H1 (cell line): ENCODE data around the gene DDA1. TPM values are rescaled to one million over a fixed set of nuclear protein-coding genes. Genes with fewer than 3 reads are reported as not detected.

Experiments used
- CTCF ChIA-PET: fragments of 300-600 bp; sonication (Branson Sonifier 250); formaldehyde crosslinking; loops from one replicate; lab custom pipeline; 2021; ENCODE audit not compliant: partially characterized antibody; lab: Charles Lee
- POLR2A ChIA-PET: fragments of 300-600 bp; sonication (Branson Sonifier 250); formaldehyde crosslinking; loops from one replicate; lab custom pipeline; 2021; ENCODE audit warnings: inconsistent platforms; ENCODE audit not compliant: partially characterized antibody; lab: Charles Lee
- DNase-seq, 2 experiments: peaks; one replicate each; pipeline versions ENCODE4 v3.0.0 to v3.0.0-alpha.2; 2010 to 2022; ENCODE audit warnings: low spot score in 2 of 2, low read depth in 1 of 2, mixed read lengths in 1 of 2
- FAIRE-seq: peaks from 2 replicates; lab custom pipeline; 2011; peaks lifted over from hg19 to GRCh38; lab: Jason Lieb, UNC
- H2AFZ ChIP-seq: 2 replicates; pipeline ENCODE4 v1.8.1; 2012; ENCODE audit warnings: low read length, inconsistent platforms
- H2AK5ac ChIP-seq: 2 replicates; pipeline ENCODE4 v1.6.1; 2013; ENCODE audit warnings: low read depth, low read length
- H2BK120ac ChIP-seq: replicated peaks from 2 replicates; pipeline ENCODE3; 2013; ENCODE audit warnings: low read depth, low read length, inconsistent platforms
- H2BK12ac ChIP-seq: 2 replicates; pipeline ENCODE4 v1.6.1; 2013; ENCODE audit warnings: low read depth, low read length
- H2BK15ac ChIP-seq: 2 replicates; pipeline ENCODE4 v1.6.1; 2013; ENCODE audit warnings: low read length
- H2BK20ac ChIP-seq: 2 replicates; pipeline ENCODE4 v1.6.1; 2013; ENCODE audit warnings: low read length
- H2BK5ac ChIP-seq: 2 replicates; pipeline ENCODE4 v1.6.1; 2013; ENCODE audit warnings: low read depth, low read length
- H3K14ac ChIP-seq: 2 replicates; pipeline ENCODE4 v1.6.1; 2013; ENCODE audit warnings: inconsistent platforms; ENCODE audit not compliant: insufficient read length
- H3K18ac ChIP-seq: 2 replicates; pipeline ENCODE4 v1.6.1; 2013; ENCODE audit warnings: low read length; ENCODE audit errors: extremely low read depth
- H3K23ac ChIP-seq: 2 replicates; pipeline ENCODE4 v1.6.1; 2013; ENCODE audit warnings: inconsistent platforms; ENCODE audit not compliant: insufficient read length
- H3K23me2 ChIP-seq: 2 replicates; pipeline ENCODE4 v1.6.1; 2013; ENCODE audit warnings: low read depth, low read length
- H3K27ac ChIP-seq: 2 replicates; pipeline ENCODE4 v1.6.1; 2011; ENCODE audit warnings: low read depth, low read length, inconsistent platforms
- H3K27me3 ChIP-seq, 4 experiments: replicated peaks in 1 of 4; 1 replicate in 1 of 4; 2 replicates in 3 of 4; pipeline versions ENCODE4 v1.6.1 to v1.8.1; 2011 to 2013; ENCODE audit warnings: low read length in 3 of 4, mild to moderate bottlenecking in 3 of 4, inconsistent platforms in 2 of 4, mixed read lengths in 2 of 4, moderate library complexity in 1 of 4; ENCODE audit not compliant: control insufficient read depth in 3 of 4, insufficient read depth in 3 of 4; ENCODE audit errors: extremely low read depth in 1 of 4
- H3K36me3 ChIP-seq, 4 experiments: 2 replicates each; pipeline versions ENCODE4 v1.6.1 to v1.8.1; 2011 to 2013; ENCODE audit warnings: mild to moderate bottlenecking in 4 of 4, low read length in 3 of 4, moderate library complexity in 2 of 4, control low read depth in 1 of 4, inconsistent platforms in 1 of 4; ENCODE audit not compliant: insufficient read depth in 4 of 4, control insufficient read depth in 2 of 4
- H3K4ac ChIP-seq: replicated peaks from 2 replicates; pipeline ENCODE3; 2013; ENCODE audit warnings: low read length, low read depth, mixed read lengths, inconsistent platforms; ENCODE audit not compliant: insufficient read length
- H3K4me1 ChIP-seq, 4 experiments: replicated peaks in 1 of 4; 1 replicate in 1 of 4; 2 replicates in 3 of 4; pipeline versions ENCODE4 v1.6.1 to v1.8.1; 2011 to 2013; ENCODE audit warnings: low read length in 3 of 4, inconsistent platforms in 2 of 4, mixed read lengths in 1 of 4; ENCODE audit not compliant: insufficient read depth in 4 of 4, control insufficient read depth in 3 of 4
- H3K4me2 ChIP-seq, 2 experiments: 2 replicates each; pipeline versions ENCODE4 v1.6.1 to v1.8.1; 2011 to 2013; ENCODE audit warnings: low read depth in 2 of 2, low read length in 2 of 2, control low read depth in 1 of 2, inconsistent platforms in 1 of 2, mild to moderate bottlenecking in 1 of 2; ENCODE audit not compliant: insufficient read depth in 1 of 2
- H3K4me3 ChIP-seq, 4 experiments: fragments of 200-600, 300-600 bp in 1 of 4; sonication (generic), shearing (Covaris generic), sonication (Bioruptor Twin) in 1 of 4; 2 replicates each; pipeline versions ENCODE4 v1.5.1 to v1.8.1; 2011 to 2016; ENCODE audit warnings: low read length in 4 of 4, low read depth in 3 of 4, control low read depth in 2 of 4, inconsistent platforms in 2 of 4, mild to moderate bottlenecking in 2 of 4, mixed read lengths in 1 of 4, moderate library complexity in 1 of 4; ENCODE audit not compliant: insufficient read depth in 2 of 4; ENCODE audit errors: extremely low read depth in 1 of 4
- H3K56ac ChIP-seq: replicated peaks from 2 replicates; pipeline ENCODE3; 2013; ENCODE audit warnings: low read depth, mild to moderate bottlenecking, mixed read lengths, low read length, inconsistent platforms; ENCODE audit not compliant: insufficient read length
- H3K79me1 ChIP-seq: 2 replicates; pipeline ENCODE4 v1.6.1; 2013; ENCODE audit warnings: low read depth, low read length, control low read depth
- H3K79me2 ChIP-seq, 2 experiments: 2 replicates each; pipeline versions ENCODE4 v1.6.1 to v1.8.1; 2012 to 2013; ENCODE audit warnings: low read length in 2 of 2, mild to moderate bottlenecking in 2 of 2, inconsistent platforms in 1 of 2; ENCODE audit not compliant: insufficient read depth in 2 of 2, control insufficient read depth in 1 of 2
- H3K9ac ChIP-seq, 4 experiments: replicated peaks in 1 of 4; 1 replicate in 1 of 4; 2 replicates in 3 of 4; pipeline versions ENCODE4 v1.6.1 to v1.8.1; 2011 to 2013; ENCODE audit warnings: low read depth in 3 of 4, low read length in 3 of 4, control low read depth in 2 of 4, mild to moderate bottlenecking in 2 of 4, moderate library complexity in 2 of 4, inconsistent platforms in 1 of 4; ENCODE audit errors: extremely low read depth in 1 of 4
- H3K9me3 ChIP-seq, 2 experiments: 2 replicates each; pipeline versions ENCODE4 v1.6.1 to v1.8.1; 2012 to 2013; ENCODE audit warnings: mild to moderate bottlenecking in 2 of 2, moderate library complexity in 2 of 2, control low read depth in 1 of 2, inconsistent platforms in 1 of 2, low read depth in 1 of 2, low read length in 1 of 2, mixed read lengths in 1 of 2; ENCODE audit not compliant: insufficient read depth in 2 of 2
- H4K20me1 ChIP-seq, 2 experiments: replicated peaks in 1 of 2; 2 replicates each; pipeline versions ENCODE3 to v1.8.1; 2011 to 2013; ENCODE audit warnings: inconsistent platforms in 2 of 2, low read length in 2 of 2, mild to moderate bottlenecking in 1 of 2; ENCODE audit not compliant: insufficient read depth in 2 of 2, control insufficient read depth in 1 of 2
- H4K5ac ChIP-seq: 2 replicates; pipeline ENCODE4 v1.6.1; 2013; ENCODE audit warnings: low read length, low read depth, mixed read lengths, inconsistent platforms; ENCODE audit not compliant: insufficient read length
- H4K8ac ChIP-seq: 2 replicates; pipeline ENCODE4 v1.8.0; 2013; ENCODE audit warnings: mild to moderate bottlenecking, moderate library complexity, low read length, inconsistent platforms; ENCODE audit not compliant: insufficient read depth; ENCODE audit errors: extremely low read depth
- H4K91ac ChIP-seq: replicated peaks from 2 replicates; pipeline ENCODE3; 2013; ENCODE audit warnings: low read length, mixed read lengths, inconsistent platforms; ENCODE audit not compliant: insufficient read length
- BACH1 ChIP-seq: IDR thresholded peaks from 2 replicates; pipeline ENCODE4 v1.6.1; 2012; ENCODE audit warnings: low read length, improper control_type of control experiment
- CREB1 ChIP-seq: IDR thresholded peaks from 2 replicates; pipeline ENCODE4 v1.6.1; 2012; ENCODE audit warnings: inconsistent platforms
- CTCF ChIP-seq, 3 experiments: IDR thresholded peaks; 1 replicate in 2 of 3; 2 replicates in 1 of 3; pipeline versions ENCODE4 v1.5.1 to v1.6.1; 2011; ENCODE audit warnings: low read length in 3 of 3, mild to moderate bottlenecking in 3 of 3, inconsistent platforms in 2 of 3, low read depth in 1 of 3, moderate library complexity in 1 of 3; ENCODE audit not compliant: insufficient read depth in 1 of 3; ENCODE audit errors: control extremely low read depth in 1 of 3
- GTF2F1 ChIP-seq: IDR thresholded peaks from 2 replicates; pipeline ENCODE4 v1.6.1; 2012; ENCODE audit warnings: low read depth, low read length, improper control_type of control experiment, borderline replicate concordance
- RAD21 ChIP-seq, 2 experiments: IDR thresholded peaks in 1 of 2; conservative IDR thresholded peaks in 1 of 2; 2 replicates each; pipeline ENCODE4 v1.6.1; 2011; ENCODE audit warnings: low read depth in 2 of 2, low read length in 2 of 2, improper control_type of control experiment in 1 of 2, inconsistent platforms in 1 of 2, mild to moderate bottlenecking in 1 of 2, moderate library complexity in 1 of 2
- SIRT6 ChIP-seq: IDR thresholded peaks from one replicate; pipeline ENCODE4 v1.7.1; 2012; ENCODE audit warnings: low read length, inconsistent platforms
- SRF ChIP-seq: IDR thresholded peaks from 2 replicates; pipeline ENCODE4 v1.6.1; 2011; ENCODE audit warnings: mild to moderate bottlenecking, low read depth, low read length, moderate library complexity
- TAF1 ChIP-seq: IDR thresholded peaks from 2 replicates; pipeline ENCODE4 v1.6.1; 2011; ENCODE audit warnings: mild to moderate bottlenecking, low read depth, low read length
- TBP ChIP-seq: IDR thresholded peaks from 2 replicates; pipeline ENCODE4 v1.6.1; 2011; ENCODE audit warnings: low read depth, low read length, improper control_type of control experiment
- TCF12 ChIP-seq: IDR thresholded peaks from 2 replicates; pipeline ENCODE4 v1.6.1; 2011; ENCODE audit warnings: low read depth, mild to moderate bottlenecking, low read length
- WGBS, 2 experiments: shearing (Covaris generic) in 1 of 2; methylation state at CpG; one replicate each; pipeline versions ENCODE4 v1.1.6 to v1.1.7; 2013 to 2015; ENCODE audit warnings: low lambda C conversion rate in 2 of 2, mixed read lengths in 2 of 2, inconsistent platforms in 1 of 2, low coverage in 1 of 2, missing lambda C conversion rate in 1 of 2; ENCODE audit not compliant: insufficient replicate concordance in 2 of 2, insufficient coverage in 1 of 2, insufficient read length in 1 of 2; ENCODE audit errors: extremely low coverage in 1 of 2, missing lambda C conversion rate in 1 of 2; 5-methylcytosine and 5-hydroxymethylcytosine counted together
- polyA plus RNA-seq, 7 experiments: library from polyadenylated mRNA; depleted of rRNA in 3 of 7; stranded (reverse) in 5 of 7; unstranded in 2 of 7; fragments of >200 nt in 5 of 7; fragments of 200-250 nt in 2 of 7; gene quantifications; 1 replicate in 5 of 7; 2 replicates in 1 of 7; 4 replicates in 1 of 7; pipeline versions ENCODE4 v1.2.1 to v1.2.3, GENCODE V29; 2011 to 2013; ENCODE audit warnings: missing spikeins in 2 of 7, mixed read lengths in 2 of 7
- total RNA-seq: library from RNA; stranded (reverse); fragmentation: NEBNext Ultra II Directional; extraction: Animal tissue kit (Norgen Biotek cat#: 25700); gene quantifications from 2 replicates; pipeline ENCODE4 v1.2.1, GENCODE V29; 2021

The DDA1 gene
- total and polyA plus RNA-seq, 2 of the 8 experiments (the other 6 are each of a cell fraction or from before 2014, with no cell fraction given), result 29.2 to 34.5 TPM

- Histone ChIP-seq H2AFZ (0 out of 2 replicates have a peak overlapping the region, but pooled peaks have one; percentile 47), H4K20me1 (no peaks in the 10 kb centered on the region), H3K79me2 (no peaks in the 10 kb centered on the region), H3K9ac (no peak overlapping the region; a peak in 2 of 7 replicates), H3K23ac (no peak overlapping the region), H3K56ac (no peak overlapping the region), H3K18ac (peak overlapping the region; percentile 86), H2AK5ac (no peak overlapping the region), H3K23me2 (no peaks in the 10 kb centered on the region), H2BK15ac (peak overlapping the region; percentile 92; the same call in 1 of the 2 replicates), H2BK12ac (peak overlapping the region; percentile 27; the same call in 1 of the 2 replicates), H4K91ac (peak overlapping the region; percentile 86), H3K27me3 (no peaks in the 10 kb centered on the region), H3K4ac (no peak overlapping the region), H3K9me3 (peaks cover 15 to 19% of the 10 kb centered on the region in 2 experiments; a peak in 3 of 4 replicates), H2BK5ac (peak overlapping the region; percentile 85), H4K8ac (peak overlapping the region; percentile 94), H3K4me3 (no peak overlapping the region), H3K79me1 (no peaks in the 10 kb centered on the region), H3K27ac (peak overlapping the region; percentile 60; the same call in 1 of the 2 replicates), H3K36me3 (peaks cover 0 to 13% (median 3%) of the 10 kb centered on the region in 4 experiments; a peak in 3 of 8 replicates), H3K4me1 (peaks cover 0 to 5% (median 1%) of the 10 kb centered on the region in 4 experiments; a peak in 4 of 7 replicates), H4K5ac (peak overlapping the region; percentile 49), H3K14ac (no peak overlapping the region), H2BK20ac (0 out of 2 replicates have a peak overlapping the region, but pooled peaks have one; percentile 93), H3K4me2 (no peak overlapping the region; a peak in 1 of 4 replicates), H2BK120ac (no peak overlapping the region)
- peak; percentile 75 for FAIRE-seq
- POLR2A ChIA-PET, result interaction anchor here (0.8 to 12.8 kb wide), 8 partner anchors 10 to 31 kb away, joined by 3 to 113 read pairs (median 5); partner anchors contain the start of gene ANKLE1
- CTCF ChIA-PET, result interaction anchor here (0.6 to 5.3 kb wide), 17 partner anchors 11 to 73 kb away, joined by 3 to 56 read pairs (median 4); partner anchors contain the start of genes ANKLE1, DDA1 and USE1
- WGBS, 2 experiments, result 32% methylated on average over 15 of the region's 15 CpGs; no CpG with 5 or more reads in 1 of the 2 experiments
- DNase-seq, result peak; percentile 90 to 95
- TF ChIP-seq TBP (peak; percentile 80), GTF2F1 (peak; percentile 70; the same call in 1 of the 2 replicates), SRF (no peak), CTCF (IDR thresholded peaks at IDR 0.05; ENCODE audit: control extremely low read depth in 1 of 3, insufficient read depth in 1 of 3, low read depth in 1 of 3, low read length in 3 of 3) (peak; percentile 81 to 98 (median 94)), RAD21 (IDR thresholded peaks at IDR 0.05 in 1 of 2, conservative IDR thresholded peaks at IDR 0.05 in 1 of 2; ENCODE audit: low read depth in 2 of 2, low read length in 2 of 2) (peak; percentile 53 to 71; a peak in 3 of 4 replicates), TCF12 (peak; percentile 74; the same call in 1 of the 2 replicates), CREB1 (peak; percentile 80), BACH1 (no peak), TAF1 (peak; percentile 76), SIRT6 (no peak)
These were observed 48.5 kb upstream of the DDA1 start for GRCh38 chr19:17260842-17261325.
